MM.1S (cell line): Measurements from ENCODE around the gene ERCC4.

Experiments
- CTCF ChIP-seq: fragments of 300-600 bp; sonication (generic); IDR thresholded peaks from 2 replicates; pipeline ENCODE4 v1.5.1; 2016; ENCODE audit warnings: antibody characterized with exemption, low read length, mixed read lengths
- EZH2 ChIP-seq: fragments of 300-600 bp; sonication (generic); optimal IDR thresholded peaks from 2 replicates; pipeline ENCODE3; 2017; ENCODE audit warnings: low read depth, mild to moderate bottlenecking, antibody characterized with exemption, low read length, mixed read lengths
- EZH2phosphoT487 ChIP-seq: fragments of 300-600 bp; sonication (generic); IDR thresholded peaks from 2 replicates; pipeline ENCODE4 v1.6.1; 2018; ENCODE audit warnings: antibody characterized with exemption, low read length

DNA sequence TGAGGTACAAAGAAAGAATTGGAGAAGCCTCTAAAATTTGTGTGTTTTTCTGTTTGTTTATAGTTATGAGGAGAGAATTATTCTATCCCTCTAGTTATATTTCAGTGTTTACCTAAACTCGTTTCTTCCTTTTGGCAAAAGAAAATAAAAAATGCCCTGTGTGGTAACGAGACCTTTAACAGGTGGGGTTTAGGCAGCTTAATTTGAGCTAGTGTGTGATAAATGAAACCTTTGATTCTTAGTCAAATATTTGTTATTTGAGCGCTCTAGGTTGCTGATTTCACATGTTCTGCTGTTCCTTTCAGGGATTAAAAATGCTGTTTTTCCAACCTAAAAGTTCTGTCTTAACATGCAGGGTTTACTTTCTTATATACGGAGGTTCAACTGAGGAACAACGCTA is 17.5 kb downstream of the ERCC4 start:
- TF ChIP-seq CTCF, result no peak
- no peak for TF ChIP-seq EZH2phosphoT487
- TF ChIP-seq EZH2, result no peak
